Prostate gland (tissue), 2 donors: ENCODE results near the gene DNAH3. TPM values are rescaled to one million over a fixed set of nuclear protein-coding genes. Genes with fewer than 3 reads are reported as not detected.

ENCODE experiments used
- DNase-seq: peaks from one replicate; pipeline ENCODE4 v3.0.0-alpha.2; 2019; ENCODE audit warnings: low spot score
- H3K27ac ChIP-seq, 2 donors: fragments of 200-600 bp; sonication (generic); 2 replicates each; pipeline ENCODE4 v1.5.1; 2017 to 2019
- H3K27me3 ChIP-seq: fragments of 200-600 bp; sonication (generic); replicated peaks from 2 replicates; pipeline ENCODE4 v1.5.1; 2019; ENCODE audit not compliant: insufficient read depth
- H3K36me3 ChIP-seq, 2 donors: fragments of 200-600 bp; sonication (generic); 1 replicate in 1 of 2; 2 replicates in 1 of 2; pipeline versions ENCODE4 v1.5.1 to v1.8.1; 2017 to 2019
- H3K4me1 ChIP-seq: fragments of 200-600 bp; sonication (generic); replicated peaks from 2 replicates; pipeline ENCODE4 v1.5.1; 2019
- H3K4me3 ChIP-seq, 2 donors: fragments of 200-600 bp; sonication (generic); 2 replicates each; pipeline ENCODE4 v1.5.1; 2017 to 2019
- H3K9me3 ChIP-seq: fragments of 200-600 bp; sonication (generic); 2 replicates; pipeline ENCODE4 v1.5.1; 2017
- CTCF ChIP-seq, 4 experiments: fragments of 200-600 bp in 2 of 4; fragments of 450-650 bp in 2 of 4; sonication (generic) in 2 of 4; IDR thresholded peaks; 1 replicate in 3 of 4; 2 replicates in 1 of 4; pipeline ENCODE4 v1.5.1; 2016 to 2019; ENCODE audit warnings: antibody characterized with exemption in 4 of 4, mild to moderate bottlenecking in 2 of 4, moderate library complexity in 2 of 4
- POLR2A ChIP-seq: fragments of 450-650 bp; IDR thresholded peaks from one replicate; pipeline ENCODE4 v1.6.1; 2016; ENCODE audit warnings: antibody characterized with exemption, mild to moderate bottlenecking
- POLR2AphosphoS5 ChIP-seq: sonication (generic); formaldehyde crosslinking; IDR thresholded peaks from one replicate; pipeline ENCODE4 v1.6.1; 2017; ENCODE audit warnings: antibody characterized with exemption
- WGBS: methylation state at CpG from one replicate; pipeline ENCODE4 v1.1.5; 2018; 5-methylcytosine and 5-hydroxymethylcytosine counted together
- intact Hi-C: fragments of 100-400 bp; cut with DNase I; formaldehyde crosslinking; loops from one replicate; pipeline ENCODE4 v1.14.2; 2022
- total RNA-seq, 2 donors: library from RNA; depleted of rRNA; stranded (reverse); fragments of >200 nt; gene quantifications; one replicate each; pipeline ENCODE4 v1.1.0, GENCODE V29; 2016

Gene DNAH3
- total RNA-seq, 2 donors from 2014 or later = 0.09 to 8.0 TPM

- no peaks in the 10 kb centered on the region for H3K36me3 ChIP-seq
- H3K9me3 ChIP-seq = no peaks in the 10 kb centered on the region
- DNase-seq = no peak
- no peak overlapping the region for H3K27ac ChIP-seq
- H3K27me3 ChIP-seq = no peaks in the 10 kb centered on the region
- intact Hi-C loops = no loop called here
- 75% methylated on average over 3 of the region's 3 CpGs for WGBS
- no peak overlapping the region for H3K4me3 ChIP-seq
- TF ChIP-seq POLR2AphosphoS5 (no peak), POLR2A (no peak), CTCF (IDR thresholded peaks at IDR 0.05) (no peak)
- H3K4me1 ChIP-seq = no peaks in the 10 kb centered on the region
These were observed 117.4 kb downstream of the DNAH3 start for GRCh38 chr16:21033264-21033663.

- DNase-seq = no peak
- no peak overlapping the region for H3K4me3 ChIP-seq
- no peaks in the 10 kb centered on the region for H3K36me3 ChIP-seq
- intact Hi-C loops = no loop called here
- no peaks in the 10 kb centered on the region for H3K4me1 ChIP-seq
- 83% methylated on average over 4 of the region's 4 CpGs for WGBS
- H3K9me3 ChIP-seq = no peaks in the 10 kb centered on the region
- TF ChIP-seq POLR2AphosphoS5 (no peak), CTCF (IDR thresholded peaks at IDR 0.05) (no peak), POLR2A (no peak)
- H3K27ac ChIP-seq = no peak overlapping the region
- no peaks in the 10 kb centered on the region for H3K27me3 ChIP-seq
These were observed 121.9 kb downstream of the DNAH3 start for GRCh38 chr16:21028728-21029127.

- TF ChIP-seq POLR2AphosphoS5 (no peak), CTCF (IDR thresholded peaks at IDR 0.05) (no peak), POLR2A (no peak)
- no peaks in the 10 kb centered on the region for H3K36me3 ChIP-seq
- no peaks in the 10 kb centered on the region for H3K27me3 ChIP-seq
- no peak for DNase-seq
- intact Hi-C loops = no loop called here
- H3K4me1 ChIP-seq = no peaks in the 10 kb centered on the region
- no peak overlapping the region for H3K4me3 ChIP-seq
- no peaks in the 10 kb centered on the region for H3K9me3 ChIP-seq
- 85% methylated on average over 6 of the region's 6 CpGs for WGBS
- H3K27ac ChIP-seq = no peak overlapping the region
These were observed 123.8 kb downstream of the DNAH3 start for GRCh38 chr16:21026846-21027245.

- WGBS = 78% methylated on average over 9 of the region's 9 CpGs
- TF ChIP-seq POLR2AphosphoS5 = no peak
- no peak for TF ChIP-seq POLR2A
- TF ChIP-seq CTCF (IDR thresholded peaks at IDR 0.05) = no peak
- Histone ChIP-seq H3K27ac (no peak overlapping the region), H3K36me3 (no peaks in the 10 kb centered on the region), H3K4me1 (no peaks in the 10 kb centered on the region), H3K27me3 (no peaks in the 10 kb centered on the region), H3K9me3 (no peaks in the 10 kb centered on the region), H3K4me3 (no peak overlapping the region)
- DNase-seq = no peak
- intact Hi-C loops = no loop called here
These were observed 127.0 kb downstream of the DNAH3 start for GRCh38 chr16:21023509-21024202.

- Histone ChIP-seq H3K9me3 (no peaks in the 10 kb centered on the region), H3K27ac (no peak overlapping the region), H3K27me3 (no peaks in the 10 kb centered on the region), H3K36me3 (no peaks in the 10 kb centered on the region), H3K4me1 (no peaks in the 10 kb centered on the region), H3K4me3 (no peak overlapping the region)
- TF ChIP-seq POLR2A (no peak), POLR2AphosphoS5 (no peak), CTCF (IDR thresholded peaks at IDR 0.05) (no peak)
- WGBS = 100% methylated on average over 1 of the region's 1 CpG
- DNase-seq = no peak
- intact Hi-C loops = no loop called here
These were observed 129.3 kb downstream of the DNAH3 start for GRCh38 chr16:21021316-21021715.
